ENCODE results near the gene SPACA4. TPM values are rescaled to one million over a fixed set of nuclear protein-coding genes. Genes with fewer than 3 reads are reported as not detected.

The SPACA4 gene
- total RNA-seq, 2 experiments from 2014 or later, result not detected

DNA sequence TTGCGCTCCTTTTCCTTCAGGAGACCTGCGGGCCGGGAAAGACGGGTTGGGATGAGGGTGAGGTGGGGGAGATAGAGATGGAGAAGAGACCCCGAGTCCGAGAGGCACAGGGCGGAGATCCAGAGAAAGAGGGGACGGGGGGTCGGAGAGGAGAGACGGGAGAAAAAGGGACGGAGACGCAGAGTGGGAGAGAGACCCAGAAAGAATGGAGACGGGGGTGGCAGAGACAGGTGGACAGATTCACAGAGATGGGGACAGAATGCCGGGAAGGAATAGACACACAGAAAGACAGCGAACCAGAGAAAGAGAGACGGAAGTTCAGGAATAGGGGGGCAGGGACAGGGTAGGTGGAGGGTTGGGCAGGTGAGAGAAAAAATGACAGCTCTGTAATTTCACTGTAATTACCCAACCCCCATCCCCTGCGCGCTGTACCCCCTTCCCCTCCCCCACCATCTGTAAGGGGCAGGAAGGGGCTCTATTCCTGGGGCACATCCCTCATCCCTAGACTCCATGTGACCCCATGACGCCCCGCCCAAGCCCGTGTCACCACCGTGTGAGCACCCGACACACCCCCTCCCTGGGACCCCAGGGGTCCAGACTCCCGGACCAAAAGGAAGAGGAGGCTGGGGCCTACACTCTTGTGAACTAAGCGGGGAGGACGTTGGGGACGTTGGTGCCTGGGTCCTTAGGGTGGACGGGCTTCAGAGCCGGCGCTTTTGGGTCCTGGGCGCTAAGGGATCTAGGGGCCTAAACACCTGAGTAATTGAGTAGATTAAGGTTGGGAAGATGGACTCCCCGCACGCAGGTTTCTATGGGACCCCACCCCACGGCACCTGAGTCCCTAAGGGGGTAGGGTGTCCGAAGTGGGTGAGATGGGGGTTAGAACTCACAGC is 29.7 kb downstream of the SPACA4 start:
- peak overlapping the region; percentile 92 for H3K4me3 Mint-ChIP-seq
- DNase-seq (peak; percentile 61), ATAC-seq (ENCODE audit: low read depth) (no peak)
- no peaks in the 10 kb centered on the region for H3K27me3 Mint-ChIP-seq
- H3K4me1 Mint-ChIP-seq, result peaks cover 37% of the 10 kb centered on the region
- peak overlapping the region; percentile 99 for H3K27ac Mint-ChIP-seq
- POLR2A ChIA-PET, result interaction anchor here (1.2 to 3.6 kb wide), 4 partner anchors 9 to 24 kb away, joined by 3 to 20 read pairs (median 8); partner anchors contain the start of genes CA11, RPL18 and SPHK2
- H3K9me3 Mint-ChIP-seq, result peaks cover 4% of the 10 kb centered on the region
- peaks cover 7% of the 10 kb centered on the region for H3K36me3 Mint-ChIP-seq

DNA sequence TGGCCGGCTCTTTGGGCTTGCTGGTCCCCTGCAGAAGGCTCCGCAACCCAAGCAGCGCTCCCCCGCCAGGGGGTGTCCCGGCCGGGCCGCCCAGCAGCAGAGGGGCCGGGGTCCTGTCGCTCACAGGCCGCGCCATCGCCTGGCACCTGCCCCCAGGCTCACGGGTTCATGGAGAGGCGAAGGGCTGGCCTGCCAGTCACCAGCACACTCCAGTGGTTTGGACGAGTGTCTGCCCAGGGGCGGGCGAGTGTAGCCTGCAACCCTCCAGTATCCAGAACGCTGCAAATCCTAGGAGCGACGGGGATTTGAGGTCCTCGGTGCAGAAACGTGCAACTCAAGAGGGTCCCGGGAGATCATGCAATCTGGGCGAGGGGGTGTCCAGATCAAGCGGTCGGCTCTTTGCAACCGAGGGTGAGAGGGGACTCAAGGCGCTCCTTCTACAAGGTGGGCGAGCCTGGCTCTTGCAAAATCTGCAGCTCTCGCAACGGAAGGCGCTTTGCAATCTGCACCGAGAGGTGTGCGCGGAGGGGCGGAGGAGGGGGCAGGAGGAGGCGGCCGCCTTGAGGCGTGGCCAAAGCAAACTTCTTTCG is 30.4 kb downstream of the SPACA4 start, which contains the start of gene DBP:
DBP (minus strand) TSS at position 521 of the 590 bp plus-strand sequence; CDS start at position 136, 385 bp downstream.
- H3K9me3 Mint-ChIP-seq, result peaks cover 4% of the 10 kb centered on the region
- POLR2A ChIA-PET, result interaction anchor here (0.9 to 3.6 kb wide), 5 partner anchors 9 to 24 kb away, joined by 3 to 20 read pairs (median 4); partner anchors contain the start of genes CA11, RPL18 and SPHK2
- H3K4me1 Mint-ChIP-seq, result peaks cover 34% of the 10 kb centered on the region
- DNase-seq (no peak), ATAC-seq (ENCODE audit: low read depth) (no peak)
- peak within 1 kb of the TSS; percentile 92 for H3K4me3 Mint-ChIP-seq
- H3K27me3 Mint-ChIP-seq, result no peaks in the 10 kb centered on the region
- peak within 1 kb of the TSS; percentile 99 for H3K27ac Mint-ChIP-seq
- H3K36me3 Mint-ChIP-seq, result peaks cover 7% of the 10 kb centered on the region

DNA sequence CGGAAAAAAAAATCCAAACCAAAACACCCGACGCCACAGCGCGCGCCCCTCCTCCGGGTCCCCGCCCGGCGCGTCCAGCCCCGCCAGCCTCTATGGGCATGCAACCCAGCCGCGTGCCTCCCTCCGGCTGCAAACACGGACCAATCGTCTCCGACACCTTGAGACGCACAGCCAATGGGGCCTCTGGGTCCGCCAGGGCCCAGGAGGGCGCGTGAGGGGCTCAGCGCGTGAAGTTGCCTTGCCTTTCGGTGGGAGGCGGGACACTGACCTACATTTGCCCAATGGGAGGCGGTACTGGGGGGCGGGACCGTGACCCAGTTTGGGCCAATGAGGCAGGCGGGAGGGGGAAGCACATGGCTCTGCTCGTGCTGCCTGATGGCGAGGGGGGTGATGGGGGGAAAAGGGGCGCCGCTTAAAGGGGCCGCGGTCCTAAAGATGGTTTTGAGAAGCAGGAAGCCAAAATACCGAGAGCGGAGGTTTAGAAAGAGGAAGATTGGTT is 31.0 kb downstream of the SPACA4 start:
- peak; percentile 85 for ATAC-seq (ENCODE audit: low read depth)
- POLR2A ChIA-PET, result interaction anchor here (0.6 to 3.6 kb wide), 7 partner anchors 8 to 1129 kb away, joined by 3 to 20 read pairs (median 4); partner anchors contain the start of genes CA11, RPL18 and SPHK2
- Mint-ChIP-seq H3K4me1 (peaks cover 35% of the 10 kb centered on the region), H3K27ac (peak overlapping the region; percentile 99), H3K27me3 (no peaks in the 10 kb centered on the region), H3K36me3 (peaks cover 7% of the 10 kb centered on the region), H3K9me3 (peaks cover 4% of the 10 kb centered on the region), H3K4me3 (peak overlapping the region; percentile 92)
- peak; percentile 97 for DNase-seq

DNA sequence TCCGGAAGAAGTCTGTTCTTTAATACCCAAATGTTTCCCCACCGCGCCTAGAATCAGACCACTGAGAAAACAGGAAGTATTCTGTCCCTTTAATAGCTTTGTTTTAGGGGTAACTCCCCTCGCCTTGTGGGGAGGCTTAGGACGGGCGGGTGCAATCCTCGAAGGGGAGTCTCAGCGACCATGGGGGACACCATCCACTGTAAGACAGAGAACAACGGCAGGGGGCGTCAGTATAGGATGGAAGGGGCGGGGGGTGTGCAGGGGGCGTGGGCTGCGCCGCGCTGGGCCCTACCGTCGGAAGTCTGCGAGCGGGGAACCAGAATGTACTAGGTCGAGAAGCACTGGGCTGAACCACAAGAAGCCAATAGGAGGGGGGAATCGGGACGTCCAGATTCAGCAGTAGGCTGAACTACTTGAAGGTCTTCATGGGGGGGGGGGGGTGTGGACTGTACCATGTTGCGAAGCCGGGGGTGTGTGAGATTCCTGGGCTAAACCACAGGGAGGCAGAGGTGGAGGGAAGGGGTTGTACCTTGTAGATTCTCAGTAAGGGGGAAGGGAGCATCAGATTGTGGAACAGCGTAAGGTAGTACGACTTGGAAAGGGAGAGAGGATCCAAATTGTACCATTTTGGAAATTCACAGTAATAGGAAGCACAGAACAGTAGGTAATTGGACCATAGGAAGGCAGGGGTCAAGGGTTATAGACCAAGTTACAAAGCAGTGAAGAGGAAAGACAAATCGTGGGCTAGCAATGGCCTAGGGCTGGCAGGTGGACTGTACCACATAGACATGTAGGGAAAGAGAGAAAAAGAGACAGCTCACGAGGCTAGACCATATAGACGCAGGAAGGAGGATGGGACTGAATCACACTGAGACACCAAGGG is 31.6 kb downstream of the SPACA4 start:
- DNase-seq (peak; percentile 75), ATAC-seq (ENCODE audit: low read depth) (peak; percentile 27)
- Mint-ChIP-seq H3K36me3 (peaks cover 7% of the 10 kb centered on the region), H3K27me3 (no peaks in the 10 kb centered on the region), H3K4me3 (peak overlapping the region; percentile 92), H3K9me3 (peaks cover 4% of the 10 kb centered on the region), H3K4me1 (peaks cover 36% of the 10 kb centered on the region), H3K27ac (peak overlapping the region; percentile 99)
- POLR2A ChIA-PET, result interaction anchor here (0.6 to 3.6 kb wide), 8 partner anchors 8 to 1128 kb away, joined by 3 to 20 read pairs (median 4); partner anchors contain the start of genes CA11, RPL18 and SPHK2

DNA sequence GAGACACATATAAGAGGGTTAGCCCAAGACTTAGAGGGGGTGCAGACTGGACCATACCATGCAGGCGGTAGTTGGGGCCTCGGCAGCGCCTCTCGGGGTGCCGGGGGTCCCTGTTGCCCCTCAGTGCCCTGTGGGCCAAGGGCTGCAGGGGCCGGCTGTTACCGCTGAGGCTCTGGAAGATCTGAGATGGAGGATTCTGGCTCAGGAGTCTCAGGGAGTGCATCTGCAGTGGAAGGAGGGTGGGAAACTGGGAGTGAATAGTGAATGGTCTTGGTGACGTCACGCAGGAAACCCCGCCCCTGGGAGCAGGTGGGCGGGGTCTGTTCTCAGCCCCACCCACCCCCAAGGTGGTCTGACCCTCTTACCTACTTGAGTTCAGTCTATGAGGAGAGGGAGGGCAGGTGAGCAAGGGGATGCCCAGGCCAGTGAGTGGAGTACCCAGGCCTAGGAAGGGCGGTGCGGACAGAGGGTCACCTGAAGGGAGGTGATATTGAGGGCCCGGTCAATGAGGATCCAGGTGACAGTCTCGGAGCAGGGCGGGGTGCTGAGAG is 32.4 kb downstream of the SPACA4 start:
- peak overlapping the region; percentile 92 for H3K4me3 Mint-ChIP-seq
- peaks cover 36% of the 10 kb centered on the region for H3K4me1 Mint-ChIP-seq
- POLR2A ChIA-PET, result interaction anchor here (0.6 to 3.6 kb wide), 2 partner anchors 19 to 146 kb away, joined by 5 to 20 read pairs; partner anchors contain the start of genes RPL18 and SPHK2
- DNase-seq, result peak; percentile 53
- H3K27ac Mint-ChIP-seq, result peak overlapping the region; percentile 99
- peaks cover 7% of the 10 kb centered on the region for H3K36me3 Mint-ChIP-seq
- no peaks in the 10 kb centered on the region for H3K27me3 Mint-ChIP-seq
- peaks cover 4% of the 10 kb centered on the region for H3K9me3 Mint-ChIP-seq
- ATAC-seq (ENCODE audit: low read depth), result no peak

DNA sequence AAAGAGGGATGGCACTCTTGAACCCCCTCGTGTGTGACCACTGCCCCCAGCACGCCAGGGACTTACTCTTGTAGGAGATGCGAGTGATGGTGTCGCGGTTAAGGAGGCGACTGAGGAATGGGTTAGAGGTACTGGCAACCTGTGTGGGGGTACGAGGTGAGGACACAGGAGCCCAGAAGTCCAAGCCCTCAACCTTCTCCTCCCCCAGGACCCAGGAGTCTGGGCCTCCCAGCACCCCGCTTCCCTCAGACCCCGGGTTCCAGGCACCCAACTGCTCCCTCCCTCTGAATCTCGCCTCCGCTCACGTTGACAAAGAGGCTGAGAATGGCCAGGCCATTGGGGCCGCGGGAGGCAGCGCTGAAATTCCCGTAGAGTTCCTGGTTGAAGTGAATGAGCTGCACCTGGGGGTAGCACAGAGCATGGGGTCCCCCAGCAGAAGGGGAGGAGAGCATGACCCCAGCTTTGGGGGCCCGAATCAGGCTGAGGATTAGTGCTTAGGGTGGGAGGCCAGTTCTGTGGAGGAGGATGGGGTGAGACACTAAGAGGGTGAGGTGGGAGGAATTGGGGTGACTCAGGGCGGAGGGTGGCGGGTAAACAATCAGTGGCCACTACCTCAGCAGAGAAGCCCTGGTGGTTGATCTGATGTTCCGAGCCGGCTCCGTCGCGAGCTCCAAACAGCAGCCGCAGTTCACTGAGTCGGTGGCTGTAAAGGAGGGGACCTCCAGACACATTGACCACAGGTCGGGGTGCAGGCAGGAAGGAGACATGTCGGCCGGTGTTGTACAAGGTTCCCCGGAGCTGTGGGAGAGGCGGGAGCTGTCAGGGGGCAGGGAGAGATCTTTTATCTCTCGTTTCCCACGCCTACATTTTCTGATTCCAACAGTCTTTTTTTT is 33.2 kb downstream of the SPACA4 start:
- Mint-ChIP-seq H3K27me3 (no peaks in the 10 kb centered on the region), H3K36me3 (peaks cover 7% of the 10 kb centered on the region), H3K4me1 (peaks cover 37% of the 10 kb centered on the region), H3K4me3 (peak overlapping the region; percentile 58), H3K27ac (peak overlapping the region; percentile 99), H3K9me3 (peaks cover 4% of the 10 kb centered on the region)
- DNase-seq (no peak), ATAC-seq (ENCODE audit: low read depth) (no peak)
- POLR2A ChIA-PET, result interaction anchor here (0.7 kb wide), 1 partner anchor 239 kb away, joined by 4 read pairs; no protein-coding TSS in a partner anchor

DNA sequence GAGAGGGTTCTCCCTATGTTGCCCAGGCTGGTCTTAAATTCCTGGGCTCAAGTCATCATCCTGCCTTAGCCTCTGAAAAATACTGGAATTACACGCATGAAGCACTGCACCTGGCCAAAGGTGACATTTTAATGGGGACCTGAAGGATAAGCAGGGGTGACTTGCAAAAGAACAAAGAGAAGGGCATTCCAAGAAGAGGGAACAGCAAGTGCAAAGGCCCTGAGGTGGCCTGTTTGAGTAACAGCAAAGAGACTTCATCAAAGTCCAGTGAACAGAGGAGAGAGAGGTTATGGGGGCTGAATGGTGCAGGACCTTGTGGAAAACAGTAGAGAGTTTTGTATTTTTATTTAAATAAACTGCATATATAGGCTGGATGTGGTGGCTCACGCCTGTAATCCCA is 35.3 kb downstream of the SPACA4 start:
- DNase-seq, result no peak

DNA sequence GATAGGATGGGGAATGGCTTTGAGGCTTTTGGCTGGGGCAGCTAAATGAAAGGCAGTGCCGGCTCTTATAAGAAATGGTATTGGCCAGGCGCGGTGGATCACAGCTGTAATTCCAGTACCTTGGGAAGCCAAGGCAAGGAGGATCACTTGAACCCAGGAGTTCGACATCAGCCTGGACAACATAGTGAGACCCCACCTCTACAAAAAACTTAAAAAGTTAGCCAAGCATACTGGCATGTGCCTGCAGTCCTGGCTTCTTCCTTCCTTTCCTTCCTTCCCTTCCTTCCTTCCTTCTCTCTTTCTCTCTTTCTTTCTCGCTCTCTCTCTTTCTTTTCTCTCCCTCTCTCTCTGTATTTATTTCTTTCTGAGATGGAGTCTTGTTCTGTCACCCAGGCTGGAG is 36.3 kb downstream of the SPACA4 start:
- no peaks in the 10 kb centered on the region for H3K27me3 Mint-ChIP-seq
- H3K36me3 Mint-ChIP-seq, result peaks cover 5% of the 10 kb centered on the region
- no peak overlapping the region for H3K4me3 Mint-ChIP-seq
- POLR2A ChIA-PET, result no interaction called here
- peaks cover 4% of the 10 kb centered on the region for H3K9me3 Mint-ChIP-seq
- ATAC-seq (ENCODE audit: low read depth), result no peak
- DNase-seq, result no peak
- H3K27ac Mint-ChIP-seq, result no peak overlapping the region
- H3K4me1 Mint-ChIP-seq, result peaks cover 43% of the 10 kb centered on the region

More for the DNA sequence above, 35.3 kb downstream of the SPACA4 start:
- POLR2A ChIA-PET, result interaction anchor here (1.0 kb wide), 1 partner anchor 13 kb away, joined by 3 read pairs; no protein-coding TSS in a partner anchor
- Mint-ChIP-seq H3K4me1 (peaks cover 43% of the 10 kb centered on the region), H3K27ac (no peak overlapping the region), H3K36me3 (peaks cover 5% of the 10 kb centered on the region), H3K9me3 (peaks cover 4% of the 10 kb centered on the region), H3K27me3 (no peaks in the 10 kb centered on the region), H3K4me3 (no peak overlapping the region)
- no peak for ATAC-seq (ENCODE audit: low read depth)

DNA sequence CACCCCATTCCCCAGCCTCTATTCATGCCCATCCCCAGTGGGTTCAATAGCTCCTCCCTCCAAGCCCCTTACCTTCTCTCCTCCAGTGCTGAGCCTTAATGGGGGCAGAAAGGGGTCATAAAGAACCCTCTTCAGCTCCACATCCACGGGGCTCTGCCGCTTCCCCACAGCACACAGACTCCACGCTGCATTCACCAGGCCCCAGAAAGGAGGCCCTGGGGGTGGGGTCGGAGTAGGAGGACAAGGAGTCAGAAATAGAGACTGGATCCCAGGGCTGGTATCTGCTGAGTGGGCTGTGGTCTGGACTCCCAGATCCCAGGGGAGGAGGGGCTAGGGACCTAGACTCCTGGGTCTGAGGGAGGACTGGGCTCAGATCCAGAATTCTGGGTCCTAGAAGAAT is 37.8 kb downstream of the SPACA4 start:
- H3K4me3 Mint-ChIP-seq, result no peak overlapping the region
- POLR2A ChIA-PET, result interaction anchor here (0.8 to 1.5 kb wide), 3 partner anchors 22 to 77 kb away, joined by 4 read pairs; no protein-coding TSS in a partner anchor
- no peaks in the 10 kb centered on the region for H3K27me3 Mint-ChIP-seq
- DNase-seq, result no peak
- no peak for ATAC-seq (ENCODE audit: low read depth)
- H3K4me1 Mint-ChIP-seq, result peaks cover 37% of the 10 kb centered on the region
- H3K36me3 Mint-ChIP-seq, result no peaks in the 10 kb centered on the region
- no peak overlapping the region for H3K27ac Mint-ChIP-seq
- no peaks in the 10 kb centered on the region for H3K9me3 Mint-ChIP-seq

DNA sequence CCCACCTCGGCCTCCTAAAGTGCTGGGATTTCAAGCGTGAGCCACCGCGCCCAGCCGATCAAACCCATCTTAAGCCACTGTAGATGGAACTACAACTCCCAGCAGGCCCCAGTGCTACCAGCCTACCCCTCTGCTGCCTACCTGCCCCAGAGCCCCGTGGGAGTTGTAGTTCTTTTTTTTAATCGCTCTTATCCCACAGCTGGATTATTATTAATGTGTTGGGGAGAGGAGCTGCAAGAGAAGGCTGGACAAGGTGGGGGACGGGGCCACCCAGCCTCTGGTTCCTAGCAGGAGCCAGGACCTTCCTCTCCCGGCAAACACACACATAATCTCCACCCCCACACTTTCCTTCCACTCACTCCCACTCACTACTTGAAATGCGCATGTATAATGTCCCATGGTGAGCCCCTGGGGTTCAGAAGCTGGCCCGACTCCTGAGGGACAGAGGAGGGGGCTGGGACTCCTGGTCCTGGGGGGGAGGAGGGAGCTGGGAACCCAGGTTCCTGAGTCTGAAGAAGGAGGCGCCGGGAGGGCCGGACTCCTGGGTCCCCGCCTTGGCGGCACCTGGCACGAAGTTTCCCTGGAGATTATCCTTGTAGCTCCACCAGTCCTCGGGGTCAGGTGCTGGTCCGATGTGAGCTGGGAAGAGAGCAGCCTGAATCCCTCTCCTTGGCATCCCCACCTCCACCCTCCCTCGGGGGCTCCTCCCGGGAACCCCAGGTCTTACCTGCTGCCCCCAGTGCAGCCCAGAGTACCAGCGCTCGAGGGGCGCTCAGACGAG is 38.5 kb downstream of the SPACA4 start:
- peak; percentile 65 for ATAC-seq (ENCODE audit: low read depth)
- Mint-ChIP-seq H3K4me1 (peaks cover 37% of the 10 kb centered on the region), H3K4me3 (peak overlapping the region; percentile 93), H3K9me3 (no peaks in the 10 kb centered on the region), H3K27ac (peak overlapping the region; percentile 84), H3K27me3 (no peaks in the 10 kb centered on the region), H3K36me3 (no peaks in the 10 kb centered on the region)
- DNase-seq, result peak; percentile 67
- POLR2A ChIA-PET, result interaction anchor here (0.6 to 2.2 kb wide), 13 partner anchors 8 to 348 kb away, joined by 3 to 16 read pairs (median 4); partner anchors contain the start of genes DBP, GYS1, RPL18 and RUVBL2

DNA sequence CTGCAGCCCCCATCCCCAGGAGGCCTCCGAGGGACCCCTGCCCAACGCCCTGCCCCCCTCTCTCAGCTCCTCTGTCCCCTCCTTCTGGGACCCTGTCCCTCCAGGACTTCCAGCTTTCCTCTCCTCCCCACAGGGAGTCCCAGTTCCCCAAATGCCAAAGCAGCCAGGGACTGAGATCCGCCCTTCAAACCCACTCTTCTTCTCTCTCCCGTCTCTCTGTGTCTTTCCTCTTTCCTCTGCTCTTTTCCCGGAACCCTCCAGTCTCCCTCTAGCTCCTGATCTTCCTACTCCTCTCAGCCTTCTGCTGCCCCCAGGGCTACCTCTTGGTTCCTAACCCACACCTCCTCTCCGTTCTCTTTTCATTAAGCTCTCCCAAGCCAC is 39.1 kb downstream of the SPACA4 start:
- no peak for DNase-seq
- no peak for ATAC-seq (ENCODE audit: low read depth)
- POLR2A ChIA-PET, result interaction anchor here (0.6 to 2.2 kb wide), 13 partner anchors 9 to 348 kb away, joined by 3 to 16 read pairs (median 4); partner anchors contain the start of genes DBP, GYS1, RPL18 and RUVBL2
- Mint-ChIP-seq H3K4me1 (peaks cover 37% of the 10 kb centered on the region), H3K27me3 (no peaks in the 10 kb centered on the region), H3K36me3 (no peaks in the 10 kb centered on the region), H3K9me3 (no peaks in the 10 kb centered on the region), H3K27ac (peak overlapping the region; percentile 84), H3K4me3 (peak overlapping the region; percentile 93)
